Astrocyte (in vitro differentiated cells and primary cell): ENCODE results near the gene PLA2G2F. TPM values are rescaled to one million over a fixed set of nuclear protein-coding genes. Genes with fewer than 3 reads are reported as not detected.
A peak's percentile ranks its signal among the peaks of the same experiment; 100 is the strongest.

Experiments used
- DNase-seq: peaks from one replicate; pipeline ENCODE4 v3.0.0-alpha.2; 2010; ENCODE audit warnings: low read depth
- FAIRE-seq: peaks from 2 replicates; lab custom pipeline; 2011; peaks lifted over from hg19 to GRCh38; lab: Jason Lieb, UNC
- H2AFZ ChIP-seq: 2 replicates; pipeline ENCODE4 v1.6.0; 2012; ENCODE audit warnings: low read depth, low read length, inconsistent platforms
- H3K27ac ChIP-seq: 2 replicates; pipeline ENCODE4 v1.5.1; 2011; ENCODE audit warnings: low read depth, low read length, inconsistent platforms
- H3K27me3 ChIP-seq: 2 replicates; pipeline ENCODE4 v1.6.0; 2011; ENCODE audit warnings: low read length, inconsistent platforms; ENCODE audit not compliant: insufficient read depth
- H3K36me3 ChIP-seq: 2 replicates; pipeline ENCODE4 v1.5.1; 2011; ENCODE audit warnings: low read length, inconsistent platforms; ENCODE audit not compliant: insufficient read depth
- H3K4me1 ChIP-seq: 2 replicates; pipeline ENCODE4 v1.5.1; 2011; ENCODE audit warnings: low read length, inconsistent platforms; ENCODE audit not compliant: insufficient read depth
- H3K4me2 ChIP-seq: 2 replicates; pipeline ENCODE4 v1.6.0; 2012; ENCODE audit warnings: low read length, inconsistent platforms
- H3K4me3 ChIP-seq: 2 replicates; pipeline ENCODE4 v1.5.1; 2011; ENCODE audit warnings: low read depth, mild to moderate bottlenecking, low read length, inconsistent platforms; ENCODE audit not compliant: insufficient read depth
- H3K79me2 ChIP-seq: 2 replicates; pipeline ENCODE4 v1.6.0; 2012; ENCODE audit warnings: mild to moderate bottlenecking, low read length, inconsistent platforms; ENCODE audit not compliant: insufficient read depth
- H3K9ac ChIP-seq: 2 replicates; pipeline ENCODE4 v1.6.0; 2012; ENCODE audit warnings: mild to moderate bottlenecking, low read length, inconsistent platforms
- H3K9me3 ChIP-seq: 2 replicates; pipeline ENCODE4 v1.5.1; 2012; ENCODE audit warnings: low read depth, mild to moderate bottlenecking, low read length, inconsistent platforms; ENCODE audit not compliant: insufficient read depth
- H4K20me1 ChIP-seq: 2 replicates; pipeline ENCODE4 v1.6.0; 2012; ENCODE audit warnings: low read length, inconsistent platforms; ENCODE audit not compliant: insufficient read depth
- H3K27ac Mint-ChIP-seq: one replicate; pipeline ENCODE4 v1.8.0; 2021; ENCODE audit warnings: mild to moderate bottlenecking, mixed read lengths; ENCODE audit not compliant: unreplicated experiment
- H3K27me3 Mint-ChIP-seq: one replicate; pipeline ENCODE4 v1.8.0; 2021; ENCODE audit warnings: low read depth, mixed read lengths; ENCODE audit not compliant: unreplicated experiment
- H3K36me3 Mint-ChIP-seq: one replicate; pipeline ENCODE4 v1.8.0; 2021; ENCODE audit warnings: low read depth, mixed read lengths; ENCODE audit not compliant: unreplicated experiment
- H3K4me1 Mint-ChIP-seq: one replicate; pipeline ENCODE4 v1.8.0; 2021; ENCODE audit warnings: low read depth, mixed read lengths; ENCODE audit not compliant: unreplicated experiment
- H3K4me3 Mint-ChIP-seq: one replicate; pipeline ENCODE4 v1.8.0; 2021; ENCODE audit warnings: mild to moderate bottlenecking, moderate library complexity, mixed read lengths; ENCODE audit not compliant: unreplicated experiment
- H3K9me3 Mint-ChIP-seq: one replicate; pipeline ENCODE4 v1.8.0; 2021; ENCODE audit warnings: mild to moderate bottlenecking, mixed read lengths; ENCODE audit not compliant: unreplicated experiment
- CTCF ChIP-seq: IDR thresholded peaks from 2 replicates; pipeline ENCODE4 v1.5.1; 2011; ENCODE audit warnings: low read depth, mild to moderate bottlenecking, inconsistent platforms, low read length, moderate library complexity; ENCODE audit not compliant: insufficient read depth
- EZH2 ChIP-seq: IDR thresholded peaks from 2 replicates; pipeline ENCODE4 v1.6.1; 2012; ENCODE audit warnings: mild to moderate bottlenecking, low read length, inconsistent platforms; ENCODE audit not compliant: insufficient read depth
- total RNA-seq: library from RNA; stranded (reverse); gene quantifications from 2 replicates; pipeline ENCODE4 v1.2.1, GENCODE V29; 2021

PLA2G2F gene
- total RNA-seq, 1 donor from 2014 or later, result 0.23 TPM

DNA sequence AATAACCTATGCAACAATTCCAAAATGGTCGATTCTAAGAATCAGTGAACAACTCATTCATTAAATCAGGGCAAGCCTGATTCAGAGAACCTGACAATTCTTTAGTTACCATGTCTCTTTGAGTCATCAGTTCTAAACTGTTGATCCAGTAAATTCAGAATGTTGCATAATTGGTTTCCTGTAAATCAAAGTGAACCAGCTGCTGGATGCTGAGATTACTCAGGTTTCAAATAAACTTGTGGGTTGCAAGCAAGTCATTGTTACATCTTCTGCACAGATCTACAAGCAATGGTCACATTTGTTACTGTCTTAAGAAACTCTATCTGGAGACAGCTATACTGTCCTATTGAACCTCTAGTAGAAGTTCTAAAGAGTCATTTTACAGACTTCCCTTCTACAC, 36.2 kb upstream of the PLA2G2F start:
- DNase-seq, result peak; percentile 92
- no peak for FAIRE-seq
- Histone ChIP-seq H3K9me3 (no peaks in the 10 kb centered on the region), H3K4me3 (no peak overlapping the region), H3K36me3 (no peaks in the 10 kb centered on the region), H3K27ac (no peak overlapping the region), H4K20me1 (no peaks in the 10 kb centered on the region), H3K4me2 (no peak overlapping the region), H3K79me2 (no peaks in the 10 kb centered on the region), H2AFZ (no peak overlapping the region), H3K4me1 (no peaks in the 10 kb centered on the region), H3K9ac (no peak overlapping the region), H3K27me3 (peaks cover 3% of the 10 kb centered on the region)
- no peak overlapping the region for H3K27ac Mint-ChIP-seq
- H3K9me3 Mint-ChIP-seq, result peaks cover 3% of the 10 kb centered on the region
- no peak for TF ChIP-seq EZH2
- no peak for TF ChIP-seq CTCF
- no peak overlapping the region for H3K4me3 Mint-ChIP-seq
- H3K4me1 Mint-ChIP-seq, result peaks cover 1% of the 10 kb centered on the region
- H3K36me3 Mint-ChIP-seq, result no peaks in the 10 kb centered on the region
- peaks cover 8% of the 10 kb centered on the region for H3K27me3 Mint-ChIP-seq

- H3K9me3 Mint-ChIP-seq, result peaks cover 3% of the 10 kb centered on the region
- peaks cover 6% of the 10 kb centered on the region for H3K4me1 ChIP-seq
- H3K4me2 ChIP-seq, result no peak overlapping the region
- H3K4me1 Mint-ChIP-seq, result peaks cover 13% of the 10 kb centered on the region
- H2AFZ ChIP-seq, result no peak overlapping the region
- DNase-seq (peak; percentile 59), FAIRE-seq (no peak)
- no peak overlapping the region for H3K27ac Mint-ChIP-seq
- no peaks in the 10 kb centered on the region for H3K36me3 ChIP-seq
- no peaks in the 10 kb centered on the region for H4K20me1 ChIP-seq
- TF ChIP-seq EZH2 (no peak), CTCF (no peak)
- H3K9me3 ChIP-seq, result no peaks in the 10 kb centered on the region
- no peaks in the 10 kb centered on the region for H3K36me3 Mint-ChIP-seq
- no peak overlapping the region for H3K9ac ChIP-seq
- peaks cover 3% of the 10 kb centered on the region for H3K27me3 Mint-ChIP-seq
- H3K27me3 ChIP-seq, result no peaks in the 10 kb centered on the region
- no peak overlapping the region for H3K4me3 Mint-ChIP-seq
- no peak overlapping the region for H3K27ac ChIP-seq
- H3K4me3 ChIP-seq, result no peak overlapping the region
- no peaks in the 10 kb centered on the region for H3K79me2 ChIP-seq
Measured at GRCh38 chr1:20105856-20106255, 33.3 kb upstream of the PLA2G2F start.

GRCh38 chr1:20107351-20107750, 31.8 kb upstream of the PLA2G2F start:
- Mint-ChIP-seq H3K27ac (no peak overlapping the region), H3K9me3 (peaks cover 3% of the 10 kb centered on the region), H3K4me1 (peaks cover 14% of the 10 kb centered on the region), H3K36me3 (no peaks in the 10 kb centered on the region), H3K4me3 (no peak overlapping the region), H3K27me3 (no peaks in the 10 kb centered on the region)
- H3K27ac ChIP-seq, result no peak overlapping the region
- no peak overlapping the region for H3K4me3 ChIP-seq
- H2AFZ ChIP-seq, result no peak overlapping the region
- peaks cover 9% of the 10 kb centered on the region for H3K4me1 ChIP-seq
- no peak overlapping the region for H3K9ac ChIP-seq
- DNase-seq, result no peak
- no peaks in the 10 kb centered on the region for H3K79me2 ChIP-seq
- no peaks in the 10 kb centered on the region for H3K9me3 ChIP-seq
- TF ChIP-seq EZH2 (no peak), CTCF (no peak)
- no peak overlapping the region for H3K4me2 ChIP-seq
- FAIRE-seq, result no peak
- no peaks in the 10 kb centered on the region for H3K27me3 ChIP-seq
- H4K20me1 ChIP-seq, result no peaks in the 10 kb centered on the region
- no peaks in the 10 kb centered on the region for H3K36me3 ChIP-seq
